Measurements from ENCODE around the gene CAPN13.

The CAPN13 gene

DNA sequence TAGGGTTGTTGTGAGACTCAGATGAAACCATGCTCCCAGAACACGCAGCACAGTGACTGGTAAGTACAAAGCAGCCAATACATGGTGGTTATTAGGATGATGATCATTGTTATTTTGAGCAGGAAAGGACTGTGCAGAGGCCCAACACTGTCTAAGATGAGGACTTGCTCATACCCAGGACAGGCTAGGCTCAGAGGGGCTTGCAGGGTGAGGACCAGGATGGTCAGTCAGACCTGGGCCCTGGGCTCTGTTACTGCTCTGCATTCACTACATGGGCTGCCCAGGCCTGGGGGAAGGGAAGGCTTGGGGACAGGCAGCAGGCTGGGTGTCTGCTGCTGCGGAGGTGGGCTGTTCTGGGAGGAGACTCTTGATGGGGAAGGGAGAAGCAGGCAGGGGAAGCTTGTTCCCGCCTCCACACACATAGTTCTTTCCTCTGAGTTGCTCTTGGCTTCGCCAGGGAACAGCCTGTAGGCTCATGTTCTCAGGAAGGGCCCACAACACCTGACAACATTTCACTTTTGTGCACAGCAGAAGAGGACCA, 17.5 kb downstream of the CAPN13 start:
- TF ChIP-seq POLR2A (IDR thresholded peaks at IDR 0.05; ENCODE audit: extremely low read depth, insufficient read length) (no peak), MYC (IDR thresholded peaks at IDR 0.05; ENCODE audit: low read depth, low read length) (no peak)
- TF ChIP-seq, protein P1, sequence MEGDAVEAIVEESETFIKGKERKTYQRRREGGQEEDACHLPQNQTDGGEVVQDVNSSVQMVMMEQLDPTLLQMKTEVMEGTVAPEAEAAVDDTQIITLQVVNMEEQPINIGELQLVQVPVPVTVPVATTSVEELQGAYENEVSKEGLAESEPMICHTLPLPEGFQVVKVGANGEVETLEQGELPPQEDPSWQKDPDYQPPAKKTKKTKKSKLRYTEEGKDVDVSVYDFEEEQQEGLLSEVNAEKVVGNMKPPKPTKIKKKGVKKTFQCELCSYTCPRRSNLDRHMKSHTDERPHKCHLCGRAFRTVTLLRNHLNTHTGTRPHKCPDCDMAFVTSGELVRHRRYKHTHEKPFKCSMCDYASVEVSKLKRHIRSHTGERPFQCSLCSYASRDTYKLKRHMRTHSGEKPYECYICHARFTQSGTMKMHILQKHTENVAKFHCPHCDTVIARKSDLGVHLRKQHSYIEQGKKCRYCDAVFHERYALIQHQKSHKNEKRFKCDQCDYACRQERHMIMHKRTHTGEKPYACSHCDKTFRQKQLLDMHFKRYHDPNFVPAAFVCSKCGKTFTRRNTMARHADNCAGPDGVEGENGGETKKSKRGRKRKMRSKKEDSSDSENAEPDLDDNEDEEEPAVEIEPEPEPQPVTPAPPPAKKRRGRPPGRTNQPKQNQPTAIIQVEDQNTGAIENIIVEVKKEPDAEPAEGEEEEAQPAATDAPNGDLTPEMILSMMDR (IDR thresholded peaks at IDR 0.05; ENCODE audit: low read depth, low read length) = no peak
- TF ChIP-seq, protein P2, sequence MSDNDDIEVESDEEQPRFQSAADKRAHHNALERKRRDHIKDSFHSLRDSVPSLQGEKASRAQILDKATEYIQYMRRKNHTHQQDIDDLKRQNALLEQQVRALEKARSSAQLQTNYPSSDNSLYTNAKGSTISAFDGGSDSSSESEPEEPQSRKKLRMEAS (IDR thresholded peaks at IDR 0.05; ENCODE audit: low read depth, low read length) = no peak
- DNase-seq (ENCODE audit: low read depth) = no peak
- no peak overlapping the region for H3K4me3 ChIP-seq (ENCODE audit: low read depth, low read length)

DNA sequence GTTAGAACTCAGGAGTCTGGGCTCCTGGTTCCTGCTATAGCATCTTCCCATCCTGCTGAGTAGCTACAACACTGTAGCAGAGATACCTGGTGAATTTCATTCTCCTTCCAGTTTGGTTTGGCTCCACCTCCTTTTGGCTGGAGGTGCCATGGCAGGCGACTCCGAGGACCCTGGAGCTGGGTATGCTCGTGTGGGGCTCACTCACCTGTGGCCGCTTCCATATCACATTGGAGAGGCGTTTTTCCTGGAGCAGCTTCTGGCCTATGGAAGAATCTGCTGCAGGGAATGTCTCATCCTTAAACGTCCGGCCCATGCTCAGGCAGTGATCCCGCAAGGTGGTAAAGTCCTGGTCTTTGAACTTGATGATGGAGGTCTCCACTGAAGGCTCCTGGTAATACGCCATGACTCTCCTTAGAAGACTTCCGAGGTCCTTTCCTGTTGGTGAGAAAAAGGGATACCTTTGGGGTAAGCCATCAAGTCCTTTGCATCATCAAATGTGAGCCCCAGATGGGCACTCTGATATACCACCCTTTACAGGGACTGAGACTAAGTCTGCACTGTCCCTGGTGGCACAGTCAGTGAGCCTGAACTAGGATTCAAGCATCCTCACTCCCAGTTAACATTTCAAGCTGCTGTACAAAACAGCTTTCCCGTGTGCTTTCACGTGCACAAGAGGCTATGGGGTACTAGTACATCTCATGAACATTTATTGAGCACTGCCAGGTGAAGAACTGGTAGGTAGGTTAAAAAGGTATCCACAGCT, 20.1 kb downstream of the CAPN13 start:
- TF ChIP-seq, protein P1 (IDR thresholded peaks at IDR 0.05; ENCODE audit: low read depth, low read length) = no peak
- no peak for TF ChIP-seq POLR2A (IDR thresholded peaks at IDR 0.05; ENCODE audit: extremely low read depth, insufficient read length)
- TF ChIP-seq, protein P2 (IDR thresholded peaks at IDR 0.05; ENCODE audit: low read depth, low read length) = no peak
- TF ChIP-seq MYC (IDR thresholded peaks at IDR 0.05; ENCODE audit: low read depth, low read length) = no peak
- no peak for DNase-seq (ENCODE audit: low read depth)
- no peak overlapping the region for H3K4me3 ChIP-seq (ENCODE audit: low read depth, low read length)

DNA sequence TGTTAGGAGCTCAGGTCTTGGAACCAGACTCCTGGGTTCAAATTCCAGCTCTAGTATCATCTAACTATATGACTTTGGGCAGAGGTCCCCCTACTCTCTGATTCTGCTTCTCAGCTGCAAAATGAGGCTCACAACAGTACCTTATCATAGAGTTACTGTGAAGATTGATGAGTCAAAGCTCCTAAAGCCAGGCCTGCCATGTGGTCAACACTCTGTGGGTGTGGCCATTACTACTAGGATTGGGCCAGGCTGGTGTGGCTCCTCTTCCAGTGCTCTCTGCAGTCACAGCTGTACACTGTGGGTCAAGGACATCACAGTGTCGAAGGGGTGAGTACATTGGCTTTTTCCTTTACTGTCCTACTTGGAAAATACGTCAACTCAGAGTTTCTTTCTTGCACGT, 22.6 kb downstream of the CAPN13 start:
- no peak overlapping the region for H3K4me3 ChIP-seq (ENCODE audit: low read depth, low read length)
- no peak for DNase-seq (ENCODE audit: low read depth)
- TF ChIP-seq, protein P1 (IDR thresholded peaks at IDR 0.05; ENCODE audit: low read depth, low read length) = no peak
- TF ChIP-seq MYC (IDR thresholded peaks at IDR 0.05; ENCODE audit: low read depth, low read length) = no peak
- TF ChIP-seq, protein P2 (IDR thresholded peaks at IDR 0.05; ENCODE audit: low read depth, low read length) = no peak
- TF ChIP-seq POLR2A (IDR thresholded peaks at IDR 0.05; ENCODE audit: extremely low read depth, insufficient read length) = no peak

DNA sequence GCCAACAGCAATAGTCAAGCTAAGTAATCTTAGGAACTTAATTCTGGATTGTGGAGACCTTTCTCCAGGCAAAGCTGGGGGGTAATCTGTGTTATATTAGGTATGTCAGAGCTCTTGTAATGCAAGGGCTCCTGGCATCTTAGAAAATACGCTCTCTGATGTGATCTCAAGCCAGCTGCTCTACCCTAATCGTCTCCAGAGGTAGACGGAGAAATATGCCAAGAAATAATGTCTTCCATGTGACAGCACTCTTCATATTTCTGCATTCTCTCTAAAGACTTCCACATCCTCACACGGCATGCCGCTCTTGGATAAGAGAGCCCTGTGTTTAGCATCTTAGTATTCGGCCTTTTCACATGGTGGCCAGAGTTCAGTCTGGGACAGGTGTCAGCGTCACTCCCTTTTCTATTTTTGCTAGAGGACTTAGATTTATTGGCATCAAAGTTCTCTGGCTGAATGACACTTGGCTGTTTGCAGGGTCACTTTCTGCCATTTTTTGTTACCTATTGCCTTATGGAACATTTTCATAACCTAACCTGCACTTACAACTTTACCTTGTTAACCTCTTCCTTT, 25.2 kb downstream of the CAPN13 start:
- TF ChIP-seq, protein P2 (IDR thresholded peaks at IDR 0.05; ENCODE audit: low read depth, low read length) = no peak
- TF ChIP-seq POLR2A (IDR thresholded peaks at IDR 0.05; ENCODE audit: extremely low read depth, insufficient read length) = no peak
- TF ChIP-seq, protein P1 (IDR thresholded peaks at IDR 0.05; ENCODE audit: low read depth, low read length) = no peak
- TF ChIP-seq MYC (IDR thresholded peaks at IDR 0.05; ENCODE audit: low read depth, low read length) = no peak
- DNase-seq (ENCODE audit: low read depth) = no peak
- no peak overlapping the region for H3K4me3 ChIP-seq (ENCODE audit: low read depth, low read length)

DNA sequence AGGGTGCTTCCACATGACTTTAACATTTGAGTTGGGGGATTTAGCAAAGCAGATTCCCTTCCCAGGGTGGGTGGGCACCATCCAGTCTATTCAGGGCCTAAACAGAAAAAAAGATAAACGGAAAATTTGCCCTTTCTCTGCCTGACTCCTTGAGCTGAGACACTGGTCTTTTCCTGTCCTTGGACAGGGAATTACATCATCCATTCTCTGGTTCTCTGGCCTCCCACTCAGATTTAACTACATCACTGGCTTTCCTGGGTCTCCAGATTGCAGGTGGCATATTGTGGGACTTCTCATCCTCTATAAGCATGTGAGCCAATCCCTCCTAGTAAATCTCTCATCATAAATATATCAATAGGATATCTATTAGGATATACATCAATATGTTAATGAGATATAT, 25.8 kb downstream of the CAPN13 start:
- no peak overlapping the region for H3K4me3 ChIP-seq (ENCODE audit: low read depth, low read length)
- DNase-seq (ENCODE audit: low read depth) = no peak
- TF ChIP-seq POLR2A (IDR thresholded peaks at IDR 0.05; ENCODE audit: extremely low read depth, insufficient read length) = no peak
- no peak for TF ChIP-seq MYC (IDR thresholded peaks at IDR 0.05; ENCODE audit: low read depth, low read length)
- TF ChIP-seq, protein P2 (IDR thresholded peaks at IDR 0.05; ENCODE audit: low read depth, low read length) = no peak
- TF ChIP-seq, protein P1 (IDR thresholded peaks at IDR 0.05; ENCODE audit: low read depth, low read length) = no peak
